ENCODE data around the gene ACP7.
"Not testable (repeated sequence)": the region's sequence is repeated elsewhere in the genome, so short reads cannot be mapped to it uniquely, and the experiment has no call there.

The ACP7 gene

DNA sequence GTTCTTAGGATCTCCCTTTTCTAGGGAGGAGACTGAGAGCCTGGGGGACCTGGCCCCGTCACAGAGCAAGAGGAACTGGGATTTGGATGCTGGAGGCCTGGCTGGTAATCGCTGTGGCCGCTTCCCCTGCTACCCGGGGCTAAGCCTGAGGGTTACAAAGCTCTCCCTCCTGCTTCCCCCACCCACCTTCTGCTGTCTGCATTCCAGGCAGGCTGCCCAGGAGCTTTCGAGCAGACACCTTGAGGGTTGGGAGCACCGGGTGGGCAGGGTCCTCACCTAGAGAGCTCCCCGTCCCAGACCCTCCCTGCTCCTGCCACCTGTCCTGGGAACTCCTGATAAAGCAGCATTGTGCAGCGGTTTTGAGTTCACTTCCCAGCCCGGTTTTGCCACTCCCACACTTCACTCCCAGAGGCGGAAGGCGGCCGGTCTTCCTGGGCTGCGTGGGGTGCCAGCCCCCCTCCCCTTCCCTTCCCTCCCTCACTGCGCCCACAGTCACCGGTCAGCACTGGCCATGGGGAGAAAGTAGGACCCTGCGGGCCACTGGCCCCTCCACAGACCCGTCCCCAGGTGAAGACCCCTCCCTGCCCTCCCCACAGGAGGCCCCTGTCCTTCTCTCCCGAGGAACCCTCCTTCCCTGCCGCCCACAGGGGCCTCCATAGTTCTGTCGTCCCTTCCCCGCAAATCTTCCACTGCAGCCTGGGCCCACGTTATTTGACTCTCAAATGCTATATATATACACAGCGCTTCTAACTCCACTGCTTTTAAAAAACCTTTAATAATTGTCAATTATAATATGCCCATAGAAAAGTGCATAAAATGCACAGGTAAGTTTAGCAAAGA is 49.5 kb downstream of the ACP7 start:
- DNase-seq, result no peak

DNA sequence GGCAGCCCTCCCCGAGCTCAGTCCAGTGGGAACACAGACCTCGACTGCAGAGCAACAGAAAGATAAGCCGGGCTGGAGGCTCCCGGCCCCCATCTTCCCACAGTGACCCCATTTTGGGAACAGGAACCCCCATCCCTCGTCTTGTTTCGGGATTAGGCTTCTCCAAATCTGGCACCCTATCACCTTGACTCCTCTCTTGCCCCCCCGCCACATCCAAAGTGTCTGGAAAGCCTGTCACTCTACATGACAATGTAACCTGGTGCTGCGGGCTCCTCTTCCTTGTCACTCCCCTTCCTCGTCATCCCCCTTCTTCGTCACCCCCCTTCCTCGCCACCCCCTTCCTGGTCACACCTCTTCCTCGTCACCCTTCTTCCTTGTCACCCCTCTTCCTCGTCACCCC is 51.5 kb downstream of the ACP7 start:
- no peak for DNase-seq

DNA sequence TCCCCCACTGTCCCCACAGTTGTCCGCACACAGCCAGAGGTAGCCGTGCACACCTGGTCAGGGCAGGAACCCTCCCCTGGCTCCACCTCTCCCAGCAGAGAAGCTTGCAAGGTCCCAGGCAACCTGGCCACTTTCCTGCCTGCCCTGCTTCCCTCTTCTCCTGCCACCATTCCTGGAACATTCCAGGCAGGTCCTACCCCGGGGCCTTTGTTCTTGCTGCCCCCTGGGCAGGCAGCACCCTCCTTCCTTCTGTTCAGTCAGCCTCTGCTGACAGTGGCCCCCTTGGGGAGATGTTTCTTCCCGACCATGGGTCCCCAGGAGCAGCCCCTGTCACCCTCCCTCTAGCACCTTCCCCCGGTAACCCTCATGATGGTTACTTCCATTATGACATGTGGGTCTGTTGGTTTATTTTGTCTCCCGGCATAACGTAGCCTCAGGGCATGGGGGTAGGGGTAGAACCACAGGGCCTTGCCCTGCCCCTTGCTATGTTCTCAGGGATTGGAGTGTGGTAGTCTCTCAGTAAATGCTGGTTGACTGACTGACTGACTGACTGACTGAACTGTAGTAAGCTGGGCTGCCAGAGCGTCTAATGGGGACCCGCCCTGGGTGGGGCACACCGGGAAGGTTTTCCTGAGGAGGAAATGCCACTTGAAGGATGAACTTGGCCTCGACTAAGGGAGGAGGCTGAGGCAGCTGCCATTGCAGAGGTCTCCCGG is 52.2 kb downstream of the ACP7 start:
- DNase-seq, result no peak

DNA sequence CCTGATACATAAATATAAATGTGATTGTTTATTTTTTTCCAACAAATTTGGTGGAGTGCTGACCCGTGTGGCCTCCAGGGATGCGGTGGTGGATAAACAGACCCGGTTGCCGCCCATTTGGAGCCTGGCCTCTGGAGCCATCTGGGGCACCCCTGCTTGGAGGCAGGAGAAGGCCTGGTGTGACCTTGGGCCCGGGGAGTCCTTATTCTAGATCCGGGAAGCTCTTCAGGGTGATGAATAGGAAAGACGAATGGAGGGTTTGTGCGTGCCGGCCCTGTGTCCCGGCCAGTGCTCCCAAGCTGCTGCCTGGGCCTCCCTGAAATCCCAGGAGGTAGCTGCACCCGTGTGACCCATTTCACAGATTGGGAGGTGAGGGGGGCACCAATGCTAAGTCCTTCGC is 53.0 kb downstream of the ACP7 start:
- no peak for DNase-seq

DNA sequence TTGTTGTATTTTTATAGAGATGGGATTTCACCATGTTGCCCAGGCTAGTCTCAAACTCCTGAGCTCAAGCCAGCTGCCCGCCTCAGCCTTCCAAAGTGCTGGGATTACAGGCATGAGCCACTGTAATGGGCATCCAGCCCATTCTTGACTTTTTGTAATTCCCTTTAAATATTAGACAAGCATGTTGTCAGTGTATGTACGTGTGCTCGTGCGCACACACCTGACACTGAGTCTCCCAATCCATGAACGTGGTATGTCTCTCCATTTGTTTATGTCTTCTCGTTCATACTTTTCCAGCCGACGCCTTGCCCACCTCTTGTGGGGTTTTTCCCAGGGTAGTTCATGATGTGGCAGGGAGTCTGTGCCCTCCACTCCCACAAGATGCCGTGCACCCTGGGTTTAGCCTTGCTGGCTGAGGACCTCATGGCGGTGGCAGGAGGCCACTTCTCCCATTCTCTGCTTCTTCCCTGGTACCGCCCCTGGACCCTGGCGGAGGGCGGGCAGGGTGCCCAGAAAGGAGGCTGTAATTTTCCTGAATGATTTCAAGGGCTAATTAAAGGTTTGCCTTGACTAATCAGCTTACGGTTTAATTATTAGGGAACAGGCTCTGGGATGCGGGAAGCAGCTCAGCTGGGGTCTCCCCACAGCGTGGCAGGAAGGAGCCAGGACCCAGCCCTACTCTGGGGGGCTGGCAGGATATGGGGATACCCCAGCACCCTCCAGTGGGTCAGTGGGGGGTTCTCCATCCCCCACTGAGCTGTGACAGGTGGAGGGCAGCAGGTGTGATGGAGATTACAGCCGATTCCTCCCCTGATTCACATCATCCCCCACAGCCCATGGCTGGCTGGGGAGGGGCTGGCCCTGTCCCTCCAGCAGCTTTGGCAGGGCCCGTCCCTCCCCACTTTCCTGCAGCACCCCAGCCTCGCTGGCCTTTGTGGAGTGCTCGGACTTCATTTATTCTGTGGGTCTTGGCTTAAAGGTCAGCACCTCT is 54.3 kb downstream of the ACP7 start:
- DNase-seq, result no peak

DNA sequence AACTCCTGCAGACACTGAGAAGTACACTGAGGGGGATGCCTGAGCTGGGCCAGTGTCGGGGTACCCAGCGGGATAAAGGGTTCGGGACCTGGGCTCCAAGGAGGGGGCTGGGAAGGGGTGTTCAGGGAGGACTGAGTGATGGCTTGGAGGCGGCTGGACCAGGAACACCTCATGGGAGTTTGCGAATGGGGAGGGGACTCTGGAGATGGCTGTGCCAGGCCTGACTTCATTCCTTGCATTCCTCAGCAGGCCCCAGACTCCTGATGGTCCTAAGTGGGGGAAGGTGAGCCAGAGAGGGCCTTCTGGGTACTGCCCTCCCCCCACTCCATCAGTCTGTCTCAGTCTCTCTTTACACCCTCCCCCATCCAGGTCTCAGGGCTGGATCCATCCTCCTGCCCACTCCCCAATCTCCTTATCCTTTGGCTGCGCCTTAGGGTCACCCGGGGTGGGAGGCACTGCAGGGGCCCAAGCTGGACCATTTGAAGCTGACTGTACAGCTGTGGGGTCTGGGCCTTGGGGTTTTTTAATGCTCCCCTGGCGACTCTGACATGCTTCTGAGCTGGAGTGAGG is 55.2 kb downstream of the ACP7 start:
- peak; percentile 59 for DNase-seq

DNA sequence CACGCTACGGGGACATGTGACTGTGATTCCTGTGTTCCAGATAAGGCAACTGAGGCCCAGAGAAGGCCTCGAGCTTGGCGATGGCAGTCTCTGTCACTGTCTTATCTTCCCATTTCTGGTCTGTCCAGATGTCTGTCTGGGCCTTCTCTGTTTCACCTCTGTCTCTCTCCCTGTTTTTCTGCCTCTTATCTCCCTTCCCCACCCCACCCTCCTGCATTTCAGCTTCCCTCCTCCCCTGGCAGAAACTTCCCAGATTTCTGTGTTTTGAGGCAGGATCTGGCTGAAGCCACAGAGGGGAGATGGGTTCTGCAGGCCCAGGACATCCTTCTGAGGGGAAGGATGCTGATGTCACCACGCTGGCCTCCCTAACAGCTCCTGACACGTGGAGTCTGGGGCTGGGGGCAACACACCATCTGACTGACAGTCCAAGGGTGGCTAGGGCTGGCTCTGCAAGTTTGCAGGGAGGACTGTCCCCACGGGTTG is 55.8 kb downstream of the ACP7 start:
- DNase-seq, result no peak

DNA sequence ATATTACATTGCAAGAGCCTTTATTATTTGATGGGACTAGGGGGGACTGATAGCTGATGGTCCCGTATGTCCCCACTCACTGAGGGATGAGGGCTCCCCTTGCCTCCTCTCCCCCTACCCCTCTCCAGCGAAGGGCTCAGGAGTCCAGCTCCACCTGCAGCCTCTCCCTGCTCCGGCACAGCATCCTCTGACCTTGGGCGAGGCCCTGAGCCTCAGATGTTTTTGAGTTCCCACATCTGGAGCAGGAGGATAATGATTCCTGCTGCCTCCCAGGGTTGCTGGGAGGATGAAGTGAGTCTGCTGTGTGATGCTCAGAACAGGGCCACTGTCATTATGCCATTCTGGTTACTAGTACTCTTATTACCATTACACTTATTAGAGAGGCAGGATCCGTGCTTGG is 56.4 kb downstream of the ACP7 start:
- no peak for DNase-seq

DNA sequence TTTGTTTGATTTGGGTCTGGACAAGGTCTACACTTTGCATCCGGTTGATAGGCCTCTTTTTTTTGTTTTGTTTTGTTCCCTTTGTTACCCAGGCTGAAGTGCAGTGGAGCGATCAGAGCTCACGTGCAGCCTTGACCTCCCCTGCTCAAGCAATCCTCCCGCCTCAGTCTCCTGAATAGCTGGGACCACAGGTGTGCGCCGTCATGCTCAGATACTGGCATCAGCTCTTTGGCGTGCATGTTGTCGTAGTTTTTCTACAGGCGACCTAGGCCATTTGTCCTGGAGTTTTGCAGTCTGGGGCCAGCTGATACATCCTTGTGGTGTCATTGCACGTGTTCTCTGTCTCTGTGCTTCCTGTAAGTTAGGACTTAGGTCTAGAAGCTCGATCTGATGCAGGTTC is 57.8 kb downstream of the ACP7 start:
- DNase-seq, result no peak

DNA sequence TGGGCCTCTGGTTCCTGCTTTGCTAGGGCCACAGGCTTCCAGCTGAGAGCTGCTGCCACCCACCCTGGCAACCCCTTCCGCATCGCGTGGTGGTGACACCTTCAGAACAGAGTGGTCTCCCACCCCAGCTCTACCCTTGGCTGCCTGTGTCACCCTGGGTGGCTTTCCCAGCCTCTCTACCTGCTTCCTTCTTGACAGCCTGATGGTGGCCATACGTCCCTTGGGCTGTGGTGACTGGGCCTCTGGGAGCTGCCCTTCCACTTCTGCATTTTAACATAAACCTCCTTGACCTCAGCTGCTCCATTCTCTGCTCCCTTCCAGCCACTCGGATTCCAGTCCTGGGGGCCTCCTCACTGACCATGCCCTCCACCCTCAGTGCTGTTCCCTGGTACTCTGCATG is 58.5 kb downstream of the ACP7 start:
- DNase-seq, result no peak

DNA sequence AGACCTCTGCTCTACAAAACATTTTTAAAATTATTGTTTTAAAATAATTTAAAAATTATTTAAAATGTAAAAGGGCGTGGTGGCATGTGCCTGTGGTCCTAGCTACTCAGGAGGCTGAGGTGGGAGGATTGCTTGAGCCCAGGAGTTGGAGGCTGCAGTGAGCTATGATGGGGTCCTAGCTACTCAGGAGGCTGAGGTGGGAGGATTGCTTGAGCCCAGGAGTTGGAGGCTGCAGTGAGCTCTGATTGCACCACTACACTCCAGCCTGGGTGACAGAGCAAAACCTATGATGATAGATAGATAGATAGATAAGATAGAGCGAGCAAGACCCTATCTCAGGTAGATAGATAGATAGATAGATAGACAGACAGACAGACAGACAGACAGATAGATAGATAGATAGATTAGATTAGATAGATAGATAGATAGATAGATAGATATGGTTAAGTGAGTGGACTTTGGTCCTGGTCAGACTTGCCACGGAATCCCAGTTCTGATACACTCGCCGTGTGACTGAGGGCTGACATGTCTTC is 59.7 kb downstream of the ACP7 start:
- DNase-seq, result not testable (repeated sequence)

DNA sequence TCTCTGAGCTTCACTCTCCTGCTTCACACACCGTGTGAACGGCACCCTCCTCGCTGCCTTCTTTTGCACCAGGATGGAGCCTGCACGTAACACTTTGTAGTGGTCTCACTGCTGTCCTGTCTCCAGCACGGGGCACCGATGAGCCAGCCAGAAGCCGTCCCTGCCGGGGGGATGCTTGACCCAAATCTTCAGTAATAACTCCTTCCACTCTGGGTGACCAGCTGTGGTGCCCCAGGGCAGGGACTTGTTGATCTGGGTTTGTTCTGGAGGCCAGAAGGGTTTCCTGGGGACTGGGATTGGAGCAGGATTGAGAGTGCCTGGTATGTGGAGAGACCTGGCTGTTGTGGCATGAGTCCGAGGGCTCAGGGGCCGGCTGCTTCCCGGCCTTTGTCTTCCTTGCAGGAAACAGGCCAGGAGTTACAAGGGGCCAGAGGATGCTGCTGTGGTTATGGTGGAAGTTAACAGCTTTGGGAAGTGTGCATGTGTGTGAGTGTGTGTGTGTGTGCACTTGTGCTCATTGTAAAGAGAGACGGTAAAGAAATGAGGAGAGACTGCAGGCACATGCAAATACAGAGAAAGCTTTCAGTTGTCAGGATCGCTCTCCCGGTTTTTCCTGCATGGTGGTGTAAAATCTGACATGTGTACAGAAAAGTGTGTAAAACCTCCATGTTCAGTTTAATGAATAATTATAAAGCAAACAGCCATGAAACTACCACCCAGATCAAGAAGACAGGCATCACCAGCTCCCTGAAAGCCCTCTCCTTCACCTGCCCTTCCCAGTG is 60.3 kb downstream of the ACP7 start:
- DNase-seq, result peak; percentile 63

DNA sequence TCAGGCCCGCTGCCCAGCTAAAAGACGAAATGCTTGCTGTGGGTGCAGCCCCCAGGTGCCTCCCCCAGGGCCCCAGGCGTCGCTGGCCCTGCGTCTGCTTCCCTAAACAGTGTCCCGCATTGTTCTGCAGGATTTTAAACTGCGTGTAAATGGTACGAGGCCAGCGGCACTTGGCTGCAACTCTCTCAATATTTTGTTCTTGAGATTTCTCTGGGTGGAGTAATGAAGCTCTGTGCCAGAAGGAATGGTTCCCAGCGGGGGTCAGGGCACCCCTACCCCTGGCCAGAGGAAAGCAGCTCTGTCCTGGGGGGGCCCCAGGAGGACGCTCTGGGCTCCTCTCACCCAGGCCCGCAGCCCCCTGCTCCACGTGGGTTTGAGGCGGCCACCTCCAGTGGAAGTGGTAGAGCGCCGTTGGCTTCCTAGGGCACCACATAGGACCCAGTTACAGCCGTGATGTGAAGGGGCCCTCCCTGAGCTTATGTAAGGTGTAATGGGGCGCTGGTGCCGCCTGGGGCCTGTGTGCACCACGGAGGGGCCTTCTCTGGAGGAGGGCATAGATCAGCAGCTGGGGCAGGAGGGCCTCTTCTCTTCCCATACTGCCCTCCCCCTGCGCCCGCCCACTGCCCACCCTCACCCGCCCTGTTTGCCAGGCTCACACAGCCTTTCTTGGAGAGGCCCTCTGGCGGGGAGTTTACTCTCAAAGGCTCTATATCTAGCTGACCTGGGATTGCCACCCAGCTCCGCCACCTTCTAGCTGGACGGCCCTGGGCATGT is 61.2 kb downstream of the ACP7 start:
- peak; percentile 57 for DNase-seq

DNA sequence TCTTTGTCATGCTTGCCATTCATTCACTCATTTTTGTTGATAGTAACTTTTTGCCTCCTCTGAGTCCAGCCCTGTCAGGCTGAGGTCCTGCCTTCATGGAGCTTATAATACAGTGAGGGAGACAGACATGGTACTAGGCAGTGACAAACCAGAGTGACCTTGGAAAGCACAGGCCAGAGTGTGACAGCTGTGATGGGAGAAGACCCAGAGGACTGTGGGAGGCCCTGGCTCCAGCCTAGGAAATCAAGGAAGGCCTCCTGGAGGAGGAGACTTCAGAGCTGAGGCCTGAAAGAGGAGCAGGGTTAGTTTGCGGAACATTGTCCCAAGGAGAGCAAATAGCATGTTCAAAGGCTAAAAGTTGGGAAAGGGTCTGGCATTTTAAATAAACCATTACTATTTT is 61.9 kb downstream of the ACP7 start:
- DNase-seq, result no peak

DNA sequence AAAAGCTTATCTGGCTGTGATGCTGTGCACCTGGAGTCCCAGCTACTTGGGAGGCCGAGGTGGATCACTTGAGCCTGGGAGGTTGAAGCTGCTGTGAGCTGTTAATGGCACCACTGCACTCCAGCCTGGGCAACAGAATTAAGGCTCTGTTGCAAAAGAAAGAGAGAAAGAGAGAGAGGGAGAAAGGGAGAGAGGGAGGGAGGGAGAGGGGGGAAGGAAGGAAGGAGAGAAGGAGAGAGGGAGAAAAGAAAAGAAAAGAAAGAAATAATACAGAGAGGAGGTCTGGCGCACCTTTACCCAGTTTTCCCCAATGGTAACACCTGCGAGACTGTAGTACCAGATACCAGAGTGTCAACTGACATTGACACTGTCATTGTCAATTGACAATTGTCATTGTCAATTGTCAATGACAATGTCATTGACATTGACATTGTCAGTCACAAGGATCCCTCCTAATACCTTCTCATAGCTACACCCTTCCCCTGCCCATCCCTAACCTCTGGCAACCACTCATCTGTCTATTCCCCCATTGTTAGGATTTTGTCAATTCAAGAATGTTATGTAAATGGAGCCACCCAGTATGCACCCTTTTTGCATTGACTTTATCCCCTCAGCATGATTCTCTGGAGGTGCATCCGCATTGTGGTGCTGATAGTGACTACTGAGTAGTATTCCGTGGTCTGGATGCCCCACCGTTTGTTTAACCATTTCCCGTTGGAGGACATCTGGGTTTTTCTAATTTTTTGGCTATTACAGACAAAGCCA is 62.7 kb downstream of the ACP7 start:
- no peak for DNase-seq

DNA sequence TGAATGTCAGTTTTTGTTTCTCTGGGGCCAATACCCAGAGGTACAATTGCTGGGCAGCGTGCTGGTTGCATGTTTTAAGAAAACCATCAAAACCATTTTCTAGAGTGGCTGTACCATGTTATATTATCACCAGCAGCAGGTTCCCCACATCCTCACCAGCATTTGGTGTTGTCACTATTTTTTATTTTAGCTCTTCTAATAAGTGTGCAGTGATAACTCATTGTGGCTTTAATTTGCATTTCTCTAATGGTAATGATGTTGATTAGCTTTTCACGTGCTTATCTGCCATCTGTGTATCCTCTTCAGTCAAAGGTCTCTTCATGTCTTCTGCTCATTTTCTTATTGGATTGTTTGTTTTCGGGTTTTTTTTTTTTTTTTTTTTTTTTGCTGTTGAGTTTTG is 63.3 kb downstream of the ACP7 start:
- DNase-seq, result no peak

DNA sequence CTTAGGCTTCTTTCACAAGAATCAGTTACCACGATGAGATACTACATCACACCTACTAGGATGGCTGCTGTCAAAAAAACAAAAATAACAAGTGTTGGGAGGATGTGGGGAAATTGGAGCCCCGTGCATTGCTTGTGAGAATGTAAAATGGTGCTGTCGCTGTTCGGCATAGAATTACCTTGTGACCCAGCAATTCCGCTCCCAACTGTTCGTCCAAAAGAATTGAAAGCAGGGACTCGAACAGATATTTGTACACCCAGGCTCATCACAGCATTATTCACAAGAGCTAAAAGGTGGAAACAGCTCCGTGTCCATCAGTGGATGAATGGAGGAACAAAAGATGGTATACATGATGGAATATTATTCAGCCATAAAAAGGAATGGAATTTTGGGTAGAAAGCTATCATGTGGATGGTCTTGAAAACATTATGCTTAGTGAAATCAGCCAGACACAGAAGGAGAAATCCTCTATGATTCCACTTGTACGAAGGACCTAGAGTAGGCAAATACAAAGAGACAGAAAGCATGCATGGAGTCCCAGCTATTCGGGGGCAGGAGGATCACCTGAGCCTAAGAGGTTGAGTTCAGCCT is 64.9 kb downstream of the ACP7 start:
- no peak for DNase-seq

DNA sequence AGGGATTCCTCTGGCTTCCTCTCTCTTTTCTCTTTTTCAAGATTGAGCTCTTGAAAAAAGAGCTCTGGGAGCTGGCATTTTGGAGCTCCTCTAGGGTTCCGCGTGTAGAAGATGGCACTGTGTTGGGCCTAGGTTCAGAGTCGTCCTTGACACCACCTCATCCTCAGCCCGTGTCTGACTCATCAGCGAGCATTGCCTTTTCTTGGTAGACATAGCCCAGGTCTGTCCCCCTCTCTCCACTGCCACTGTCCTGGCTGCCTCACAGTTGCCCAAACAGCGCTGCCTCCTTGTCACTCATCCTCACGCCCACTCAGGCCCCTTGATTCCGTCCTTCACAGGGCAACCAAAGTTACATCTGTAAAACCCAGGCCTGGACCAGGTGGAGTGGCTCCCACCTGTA is 66.1 kb downstream of the ACP7 start:
- no peak for DNase-seq

DNA sequence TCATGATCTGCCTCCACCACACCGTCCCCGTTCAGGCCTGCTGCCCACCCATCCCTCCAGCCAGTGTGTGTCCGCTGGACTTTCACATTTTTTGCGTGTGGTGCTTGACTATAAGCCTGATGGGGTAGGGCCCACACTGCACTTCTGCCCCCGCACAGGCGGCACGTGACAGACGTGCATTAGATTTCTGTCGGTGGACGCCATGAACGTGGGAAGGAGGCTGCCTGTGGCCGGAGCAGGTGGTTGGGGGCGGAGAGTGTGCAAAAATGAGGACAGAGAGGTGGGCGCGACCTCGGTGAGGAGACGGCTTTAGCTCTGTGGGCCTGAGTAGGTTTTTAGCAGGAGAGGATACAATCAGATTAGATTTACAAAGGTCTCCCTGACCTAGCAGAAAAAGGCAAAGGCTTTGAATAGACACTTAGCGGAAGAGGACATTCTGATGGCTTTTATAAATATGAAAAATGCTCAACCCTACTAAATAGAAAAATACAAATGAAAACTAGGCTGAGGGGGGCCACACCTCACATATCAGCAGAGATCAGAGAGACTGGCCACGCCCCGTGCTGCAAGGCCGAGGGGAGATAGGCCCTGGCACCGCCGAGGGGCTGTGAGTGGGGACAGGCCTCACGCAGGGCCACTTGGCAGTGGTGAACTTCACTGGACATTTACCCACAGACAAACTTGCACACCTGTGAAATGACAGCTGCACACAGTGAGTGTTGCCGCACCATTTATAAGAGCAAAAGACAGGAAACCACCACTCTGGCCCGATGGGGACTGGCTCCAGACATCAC is 66.8 kb downstream of the ACP7 start:
- no peak for DNase-seq

Measured in eye (tissue), 1 donor.